CD4-positive, alpha-beta T cell treated with Interleukin-1 beta for 1 hour (primary cell): Measurements from ENCODE around the gene IST1.

Source experiments
- DNase-seq, 2 donors: peaks; one replicate each; pipeline ENCODE4 v3.0.0-alpha.2; 2020 to 2022

The IST1 gene

DNA sequence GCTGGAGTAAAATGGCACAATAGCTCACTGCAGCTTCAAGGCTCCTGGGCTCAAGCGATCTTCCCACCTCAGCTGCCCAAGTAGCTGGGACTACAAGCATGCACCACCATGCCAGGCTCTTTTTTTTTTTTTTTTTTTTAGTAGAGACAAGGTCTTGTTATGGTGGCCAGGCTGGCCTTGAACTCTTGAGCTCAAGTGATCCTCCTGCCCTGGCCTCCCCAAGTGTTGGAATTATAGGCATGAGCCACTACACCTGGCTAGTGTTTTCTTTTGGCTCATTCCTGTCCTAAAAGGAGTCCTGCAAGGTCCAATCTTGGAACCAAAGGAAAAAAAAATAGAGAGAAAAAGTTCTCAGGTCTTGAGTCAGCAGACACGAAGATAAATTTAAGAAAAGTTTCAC, 74.0 kb downstream of the IST1 start:
- no peak for DNase-seq

DNA sequence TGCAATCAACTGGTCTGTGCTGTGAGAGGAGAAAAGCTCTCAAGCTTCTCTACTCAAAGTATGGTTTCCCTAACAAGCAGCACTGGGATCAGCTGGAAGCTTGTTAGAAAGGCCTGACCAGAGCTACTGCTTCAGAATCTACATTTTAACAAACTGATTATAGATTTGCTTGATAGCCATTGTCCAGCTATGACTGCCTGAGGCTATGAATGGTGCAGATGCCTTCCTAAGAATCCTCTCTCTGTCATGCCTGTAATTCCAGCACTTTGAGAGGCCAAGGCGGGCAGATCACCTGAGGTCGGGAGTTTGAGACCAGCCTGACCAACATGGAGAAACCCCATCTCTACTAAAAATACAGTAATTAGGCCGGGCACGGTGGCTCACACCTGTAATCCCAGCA, 76.2 kb downstream of the IST1 start:
- no peak for DNase-seq

DNA sequence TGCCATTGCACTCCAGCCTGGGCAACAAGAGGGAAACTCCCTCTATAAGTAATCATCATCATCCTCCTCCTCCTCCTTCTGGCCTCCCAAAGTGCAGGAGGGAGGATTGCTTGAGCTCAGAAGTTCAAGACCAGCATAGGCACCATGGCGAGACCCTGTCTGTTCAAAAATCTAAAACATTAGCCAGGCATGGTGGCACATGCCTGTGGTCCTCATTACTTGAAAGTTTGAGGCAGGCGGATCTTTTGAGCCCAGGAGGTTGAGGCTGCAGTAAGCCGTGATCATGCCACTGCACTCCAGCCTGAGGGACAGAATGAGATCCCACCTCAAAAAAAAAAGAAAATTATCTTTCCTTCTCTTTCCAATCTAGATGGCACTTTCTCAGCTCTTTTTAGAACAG, 77.0 kb downstream of the IST1 start:
- DNase-seq, result no peak

DNA sequence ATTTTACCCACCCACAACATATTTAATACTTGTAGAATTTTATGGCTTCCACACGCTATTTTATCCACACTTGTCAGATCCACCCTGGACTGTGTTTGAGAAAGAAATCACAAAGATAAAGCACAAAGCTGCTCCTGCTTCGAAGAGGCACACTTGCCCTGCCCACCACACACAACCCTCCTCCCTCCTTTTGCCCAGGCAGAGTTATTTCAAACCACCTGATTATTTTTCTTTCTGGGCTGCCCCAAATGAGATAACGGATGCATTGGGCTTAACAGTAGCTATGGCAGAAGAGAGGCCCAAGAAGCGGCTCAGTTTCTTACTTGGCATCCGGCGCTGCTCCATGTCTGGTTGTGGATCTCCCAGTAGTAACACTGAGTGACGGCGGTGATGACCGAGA, 77.7 kb downstream of the IST1 start:
- no peak for DNase-seq

DNA sequence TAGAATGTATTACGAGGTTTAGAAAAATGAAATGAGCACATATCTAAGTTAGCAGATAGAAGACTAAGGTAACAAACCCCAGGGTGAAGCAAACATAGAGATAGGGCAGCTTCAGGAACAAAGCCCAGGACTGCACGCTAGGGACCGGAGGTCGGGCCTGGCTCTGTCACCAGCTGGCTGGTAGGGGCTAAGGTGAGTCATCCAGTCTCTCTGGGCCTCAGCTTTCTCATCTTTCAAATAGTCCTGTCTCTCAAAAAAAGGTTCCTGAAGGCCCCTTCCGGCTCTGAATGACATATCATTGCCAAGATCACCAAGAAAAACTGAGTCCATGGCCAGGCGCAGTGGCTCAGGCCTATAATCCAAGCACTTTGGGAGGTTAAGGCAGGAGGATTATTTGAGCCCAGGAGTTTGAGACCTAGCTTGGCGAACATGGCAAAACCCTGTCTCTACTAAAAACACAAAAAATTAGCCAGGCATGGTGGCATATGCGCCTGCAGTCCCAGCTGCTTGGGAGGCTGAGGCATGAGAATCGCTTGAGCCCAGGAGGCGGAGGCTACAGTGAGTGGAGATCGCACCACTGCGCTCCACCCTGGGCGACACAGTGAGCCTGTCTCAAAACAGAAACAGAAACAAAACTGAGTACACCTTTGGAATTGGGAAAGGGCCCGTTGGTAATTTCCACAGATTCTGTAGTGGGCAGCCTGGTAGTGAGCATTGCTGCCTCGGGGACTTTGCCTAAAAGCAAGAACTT, 78.9 kb downstream of the IST1 start:
- no peak for DNase-seq
